SK-N-MC (cell line): ENCODE data around the gene PRRX2.

ENCODE experiments used
- DNase-seq: peaks from one replicate; pipeline ENCODE4 v3.0.0-alpha.2; 2011; ENCODE audit warnings: low read depth, low spot score
- H3K27ac ChIP-seq: fragments of 200-600 bp; sonication (generic); 2 replicates; pipeline ENCODE4 v1.5.1; 2016; ENCODE audit warnings: mixed run types
- H3K36me3 ChIP-seq: fragments of 200-600 bp; sonication (generic); 2 replicates; pipeline ENCODE4 v1.6.1; 2017; ENCODE audit warnings: antibody characterized with exemption, low read length, mixed read lengths; ENCODE audit not compliant: insufficient read depth
- H3K4me3 ChIP-seq: fragments of 200-600 bp; sonication (generic); 2 replicates; pipeline ENCODE4 v1.5.1; 2016
- H3K9ac ChIP-seq: fragments of 200-600 bp; sonication (generic); 2 replicates; pipeline ENCODE4 v1.8.0; 2017; ENCODE audit warnings: mixed run types, mixed read lengths; ENCODE audit not compliant: insufficient read length
- H3K9me3 ChIP-seq: fragments of 200-600 bp; sonication (generic); 2 replicates; pipeline ENCODE4 v1.6.1; 2017; ENCODE audit warnings: low read depth, mild to moderate bottlenecking, antibody characterized with exemption, low read length, moderate library complexity, mixed read lengths
- EZH2 ChIP-seq: fragments of 200-600 bp; sonication (generic); IDR thresholded peaks from one replicate; pipeline ENCODE4 v1.6.1; 2017; ENCODE audit warnings: antibody characterized with exemption
- FOXP2 ChIP-seq: optimal IDR thresholded peaks from 2 replicates; pipeline ENCODE3; 2011; ENCODE audit warnings: mild to moderate bottlenecking, moderate library complexity; ENCODE audit not compliant: insufficient read depth; ENCODE audit errors: extremely low read length, control extremely low read depth
- POLR2AphosphoS5 ChIP-seq: IDR thresholded peaks from 2 replicates; pipeline ENCODE4 v1.6.1; 2012; ENCODE audit warnings: mild to moderate bottlenecking, low read depth, low read length, borderline replicate concordance

Gene PRRX2

GRCh38 chr9:129665389-129665775, at the start of gene PRRX2:
PRRX2 (plus strand) TSS chr9:129665647; CDS start chr9:129665868, 221 bp downstream.
- Histone ChIP-seq H3K27ac (peak within 1 kb of the TSS; percentile 81), H3K9me3 (no peaks in the 10 kb centered on the region), H3K36me3 (peaks cover 8% of the 10 kb centered on the region; the same call in 1 of the 2 replicates), H3K9ac (peak within 1 kb of the TSS; percentile 65), H3K4me3 (peak within 1 kb of the TSS; percentile 85)
- peak; percentile 62; the same call in 1 of the 2 replicates for TF ChIP-seq POLR2AphosphoS5
- TF ChIP-seq EZH2, result no peak
- no peak for DNase-seq

- H3K36me3 ChIP-seq, result no peaks in the 10 kb centered on the region
- TF ChIP-seq POLR2AphosphoS5, result no peak
- H3K9me3 ChIP-seq, result no peaks in the 10 kb centered on the region
- H3K27ac ChIP-seq, result no peak overlapping the region
- H3K4me3 ChIP-seq, result no peak overlapping the region
- DNase-seq, result no peak
- no peak overlapping the region for H3K9ac ChIP-seq
These were observed 48.3 kb upstream of the PRRX2 start for GRCh38 chr9:129617167-129617566.

GRCh38 chr9:129619787-129620668, 45.4 kb upstream of the PRRX2 start:
- Histone ChIP-seq H3K9me3 (no peaks in the 10 kb centered on the region), H3K36me3 (no peaks in the 10 kb centered on the region), H3K4me3 (peak overlapping the region; percentile 77), H3K9ac (peak overlapping the region; percentile 77), H3K27ac (0 out of 2 replicates have a peak overlapping the region, but pooled peaks have one; percentile 19)
- TF ChIP-seq POLR2AphosphoS5, result peak; percentile 50; the same call in 1 of the 2 replicates
- TF ChIP-seq EZH2, result no peak
- TF ChIP-seq FOXP2, result no peak
- no peak for DNase-seq

- TF ChIP-seq POLR2AphosphoS5 (no peak), FOXP2 (no peak), EZH2 (no peak)
- no peaks in the 10 kb centered on the region for H3K36me3 ChIP-seq
- DNase-seq, result no peak
- H3K4me3 ChIP-seq, result peak within 1 kb of the TSS; percentile 77
- peak within 1 kb of the TSS; percentile 77 for H3K9ac ChIP-seq
- no peaks in the 10 kb centered on the region for H3K9me3 ChIP-seq
- H3K27ac ChIP-seq, result 0 out of 2 replicates have a peak within 1 kb of the TSS, but pooled peaks have one; percentile 19
These were observed 44.7 kb upstream of the PRRX2 start, which contains the start of gene C9orf50 for GRCh38 chr9:129620669-129621295. C9orf50 (minus strand) TSS chr9:129621101; CDS start chr9:129620574, 527 bp downstream.

GRCh38 chr9:129623331-129623730, 42.1 kb upstream of the PRRX2 start:
- Histone ChIP-seq H3K9ac (no peak overlapping the region), H3K9me3 (no peaks in the 10 kb centered on the region), H3K4me3 (no peak overlapping the region), H3K27ac (0 out of 2 replicates have a peak overlapping the region, but pooled peaks have one; percentile 4), H3K36me3 (peaks cover 12% of the 10 kb centered on the region)
- no peak for TF ChIP-seq POLR2AphosphoS5
- TF ChIP-seq EZH2, result no peak
- no peak for TF ChIP-seq FOXP2
- no peak for DNase-seq

GRCh38 chr9:129624168-129624759, 41.2 kb upstream of the PRRX2 start:
- Histone ChIP-seq H3K9ac (no peak overlapping the region), H3K9me3 (no peaks in the 10 kb centered on the region), H3K27ac (no peak overlapping the region), H3K4me3 (no peak overlapping the region), H3K36me3 (peaks cover 16% of the 10 kb centered on the region)
- peak; percentile 50 for DNase-seq
- no peak for TF ChIP-seq EZH2
- no peak for TF ChIP-seq POLR2AphosphoS5
- no peak for TF ChIP-seq FOXP2

GRCh38 chr9:129624947-129625346, 40.5 kb upstream of the PRRX2 start:
- no peak for DNase-seq
- TF ChIP-seq POLR2AphosphoS5 (no peak), EZH2 (no peak), FOXP2 (no peak)
- peak overlapping the region; percentile 74; the same call in 1 of the 2 replicates for H3K27ac ChIP-seq

GRCh38 chr9:129626079-129626624, 39.3 kb upstream of the PRRX2 start, which contains the start of gene NTMT1:
NTMT1 (plus strand) TSS chr9:129626163; CDS start chr9:129632704, 6,541 bp downstream.
- Histone ChIP-seq H3K36me3 (peaks cover 23% of the 10 kb centered on the region), H3K4me3 (peak within 1 kb of the TSS; percentile 96), H3K9me3 (no peaks in the 10 kb centered on the region), H3K9ac (peak within 1 kb of the TSS; percentile 95), H3K27ac (peak within 1 kb of the TSS; percentile 89)
- DNase-seq, result no peak
- TF ChIP-seq FOXP2 (no peak), EZH2 (no peak), POLR2AphosphoS5 (peak; percentile 97)

More at GRCh38 chr9:129624947-129625346, 40.5 kb upstream of the PRRX2 start:
- no peak overlapping the region for H3K9ac ChIP-seq
- H3K36me3 ChIP-seq, result peaks cover 21% of the 10 kb centered on the region
- H3K9me3 ChIP-seq, result no peaks in the 10 kb centered on the region
- no peak overlapping the region for H3K4me3 ChIP-seq
